DOHH2 (cell line): ENCODE measurements around the gene BMP7.

Experiments used
- EZH2phosphoT487 ChIP-seq: fragments of 200-600 bp; sonication (generic); IDR thresholded peaks from 2 replicates; pipeline ENCODE4 v1.6.1; 2017; ENCODE audit warnings: borderline replicate concordance, mild to moderate bottlenecking, antibody characterized with exemption, low read length, moderate library complexity, mixed read lengths
- TF ChIP-seq, protein P1 (sequence below): fragments of 200-600 bp; sonication (generic); IDR thresholded peaks from one replicate; pipeline ENCODE4 v1.5.1; 2014; ENCODE audit warnings: antibody characterized with exemption, mild to moderate bottlenecking, low read depth, low read length; ENCODE audit not compliant: poor library complexity, severe bottlenecking

DNA sequence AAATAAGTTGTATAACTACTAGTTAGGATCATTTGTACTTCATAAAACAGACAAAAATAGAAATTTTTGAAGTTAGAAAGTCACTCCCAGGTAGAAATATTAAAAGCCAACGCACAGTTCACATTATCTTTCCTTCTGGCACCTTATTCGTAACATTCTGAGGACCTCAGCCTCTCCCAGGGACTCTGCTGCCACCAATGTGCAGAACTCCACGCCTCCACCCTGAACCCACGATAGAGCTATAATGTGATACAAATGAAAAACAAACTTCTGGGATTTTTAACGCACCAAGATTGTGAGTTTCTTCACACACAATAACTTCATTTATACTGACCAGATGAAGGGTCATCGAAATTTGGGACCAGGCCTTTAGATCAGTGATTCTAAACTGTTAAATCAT lies 9.5 kb downstream of the BMP7 start:
- TF ChIP-seq, protein P1, sequence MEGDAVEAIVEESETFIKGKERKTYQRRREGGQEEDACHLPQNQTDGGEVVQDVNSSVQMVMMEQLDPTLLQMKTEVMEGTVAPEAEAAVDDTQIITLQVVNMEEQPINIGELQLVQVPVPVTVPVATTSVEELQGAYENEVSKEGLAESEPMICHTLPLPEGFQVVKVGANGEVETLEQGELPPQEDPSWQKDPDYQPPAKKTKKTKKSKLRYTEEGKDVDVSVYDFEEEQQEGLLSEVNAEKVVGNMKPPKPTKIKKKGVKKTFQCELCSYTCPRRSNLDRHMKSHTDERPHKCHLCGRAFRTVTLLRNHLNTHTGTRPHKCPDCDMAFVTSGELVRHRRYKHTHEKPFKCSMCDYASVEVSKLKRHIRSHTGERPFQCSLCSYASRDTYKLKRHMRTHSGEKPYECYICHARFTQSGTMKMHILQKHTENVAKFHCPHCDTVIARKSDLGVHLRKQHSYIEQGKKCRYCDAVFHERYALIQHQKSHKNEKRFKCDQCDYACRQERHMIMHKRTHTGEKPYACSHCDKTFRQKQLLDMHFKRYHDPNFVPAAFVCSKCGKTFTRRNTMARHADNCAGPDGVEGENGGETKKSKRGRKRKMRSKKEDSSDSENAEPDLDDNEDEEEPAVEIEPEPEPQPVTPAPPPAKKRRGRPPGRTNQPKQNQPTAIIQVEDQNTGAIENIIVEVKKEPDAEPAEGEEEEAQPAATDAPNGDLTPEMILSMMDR, result no peak
- TF ChIP-seq EZH2phosphoT487, result no peak
